Cardiac muscle cell (in vitro differentiated cells and primary cell): Measurements from ENCODE around the gene WDFY4. TPM values are rescaled to one million over a fixed set of nuclear protein-coding genes. Genes with fewer than 3 reads are reported as not detected.

ENCODE experiments used
- DNase-seq, 2 donors: peaks; one replicate each; pipeline versions ENCODE4 v3.0.0 to v3.0.0-alpha.2; 2010 to 2017; ENCODE audit warnings: low read depth in 1 of 2, low spot score in 1 of 2
- H3K27ac ChIP-seq: fragments of 200-600 bp; sonication (generic); 2 replicates; pipeline ENCODE4 v1.5.1; 2016
- H3K27me3 ChIP-seq: fragments of 200-600 bp; sonication (generic); 2 replicates; pipeline ENCODE4 v1.6.0; 2016; ENCODE audit warnings: control low read depth
- H3K36me3 ChIP-seq: fragments of 200-600 bp; sonication (generic); 2 replicates; pipeline ENCODE4 v1.5.1; 2016; ENCODE audit warnings: control low read depth
- H3K4me1 ChIP-seq: fragments of 200-600 bp; sonication (generic); 2 replicates; pipeline ENCODE4 v1.8.1; 2017; ENCODE audit warnings: low read depth, mild to moderate bottlenecking, mixed run types
- H3K4me3 ChIP-seq: fragments of 200-600 bp; sonication (generic); 2 replicates; pipeline ENCODE4 v1.5.1; 2016; ENCODE audit warnings: mild to moderate bottlenecking
- H3K9me3 ChIP-seq: fragments of 200-600 bp; sonication (generic); 2 replicates; pipeline ENCODE4 v1.5.1; 2017; ENCODE audit warnings: low read depth, mild to moderate bottlenecking, control low read depth
- CTCF ChIP-seq: IDR thresholded peaks from 2 replicates; pipeline ENCODE4 v1.5.1; 2012; ENCODE audit warnings: low read depth, mild to moderate bottlenecking, low read length
- polyA plus RNA-seq: library from polyadenylated mRNA; unstranded; fragments of >200 nt; fragmentation: Nextera tagmentation; extraction: Ambion mirVana; gene quantifications from 2 replicates; pipeline ENCODE4 v1.2.1, GENCODE V29; 2016
- total RNA-seq: library from RNA; depleted of rRNA; stranded (reverse); fragments of >200 nt; gene quantifications from 2 replicates; pipeline ENCODE4 v1.2.3, GENCODE V29; 2016

WDFY4 gene
- total and polyA plus RNA-seq, 2 experiments from 2014 or later, result not detected

- Histone ChIP-seq H3K27ac (no peak overlapping the region), H3K36me3 (no peaks in the 10 kb centered on the region), H3K9me3 (no peaks in the 10 kb centered on the region), H3K4me3 (no peak overlapping the region), H3K27me3 (no peaks in the 10 kb centered on the region), H3K4me1 (no peaks in the 10 kb centered on the region)
- TF ChIP-seq CTCF, result no peak
- peak in 1 of 2 donors; percentile 36 for DNase-seq
These were observed 246.5 kb downstream of the WDFY4 start for GRCh38 chr10:48931188-48931587.

- Histone ChIP-seq H3K4me1 (no peaks in the 10 kb centered on the region), H3K9me3 (no peaks in the 10 kb centered on the region), H3K36me3 (no peaks in the 10 kb centered on the region), H3K4me3 (no peak overlapping the region), H3K27ac (no peak overlapping the region), H3K27me3 (no peaks in the 10 kb centered on the region)
- TF ChIP-seq CTCF, result no peak
- DNase-seq, result no peak
These were observed 248.4 kb downstream of the WDFY4 start for GRCh38 chr10:48932831-48933664.

GRCh38 chr10:48934672-48935501 lies 250.2 kb downstream of the WDFY4 start:
- Histone ChIP-seq H3K4me1 (no peaks in the 10 kb centered on the region), H3K36me3 (no peaks in the 10 kb centered on the region), H3K4me3 (no peak overlapping the region), H3K27ac (no peak overlapping the region), H3K9me3 (no peaks in the 10 kb centered on the region), H3K27me3 (no peaks in the 10 kb centered on the region)
- peak in 1 of 2 donors; percentile 14 for DNase-seq
- TF ChIP-seq CTCF, result no peak

- Histone ChIP-seq H3K27me3 (no peaks in the 10 kb centered on the region), H3K4me1 (no peaks in the 10 kb centered on the region), H3K36me3 (no peaks in the 10 kb centered on the region), H3K9me3 (no peaks in the 10 kb centered on the region), H3K27ac (no peak overlapping the region), H3K4me3 (no peak overlapping the region)
- DNase-seq, result no peak
- no peak for TF ChIP-seq CTCF
These were observed 250.9 kb downstream of the WDFY4 start for GRCh38 chr10:48935577-48935976.

GRCh38 chr10:48937796-48938195 lies 253.1 kb downstream of the WDFY4 start:
- no peak overlapping the region for H3K27ac ChIP-seq
- no peak for TF ChIP-seq CTCF
- no peaks in the 10 kb centered on the region for H3K4me1 ChIP-seq
- H3K9me3 ChIP-seq, result no peaks in the 10 kb centered on the region
- no peak overlapping the region for H3K4me3 ChIP-seq
- no peak for DNase-seq
- H3K36me3 ChIP-seq, result no peaks in the 10 kb centered on the region
- no peaks in the 10 kb centered on the region for H3K27me3 ChIP-seq
